ENCODE results near the gene FOXN1.

GRCh38 chr17:28540231-28540630 lies 34.1 kb downstream of the FOXN1 start:
- TF ChIP-seq POLR2AphosphoS5 (IDR thresholded peaks at IDR 0.05; ENCODE audit: borderline replicate concordance, low read depth, low read length) (no peak), EZH2 (IDR thresholded peaks at IDR 0.05) (no peak), FOXP2 (optimal IDR thresholded peaks at IDR 0.05; ENCODE audit: control extremely low read depth, extremely low read length, insufficient read depth) (no peak)

All from SK-N-MC (cell line).